Stimulated activated CD4-positive, alpha-beta T cell treated with anti-CD3 and anti-CD28 coated beads, TNF-alpha, amount 100 ng/mL, for 48 hours (primary cell): Measurements from ENCODE around the gene CFAP69.
"Not testable (repeated sequence)": the region's sequence is repeated elsewhere in the genome, so short reads cannot be mapped to it uniquely, and the experiment has no call there.

ENCODE experiments used
- DNase-seq, 3 donors: peaks; one replicate each; pipeline ENCODE4 v3.0.0-alpha.2; 2020; ENCODE audit warnings: low read depth in 3 of 3

The CFAP69 gene

GRCh38 chr7:90270431-90271178 is 25.6 kb downstream of the CFAP69 start:
- DNase-seq: no peak

- no peak for DNase-seq
These were observed 26.8 kb downstream of the CFAP69 start for GRCh38 chr7:90271753-90272152.

- no peak for DNase-seq
These were observed 27.3 kb downstream of the CFAP69 start for GRCh38 chr7:90272242-90272641.

- DNase-seq: no peak
These were observed 29.2 kb downstream of the CFAP69 start for GRCh38 chr7:90274161-90274560.

- no peak for DNase-seq
These were observed 31.2 kb downstream of the CFAP69 start for GRCh38 chr7:90276033-90276728.

- no peak for DNase-seq
These were observed 43.2 kb downstream of the CFAP69 start for GRCh38 chr7:90288154-90288553.

- no peak for DNase-seq
These were observed 45.5 kb downstream of the CFAP69 start for GRCh38 chr7:90290244-90291113.

- DNase-seq: no peak
These were observed 53.4 kb downstream of the CFAP69 start for GRCh38 chr7:90298145-90299038.

- no peak for DNase-seq
These were observed 58.3 kb downstream of the CFAP69 start for GRCh38 chr7:90303241-90303640.

GRCh38 chr7:90309872-90310271 is 64.9 kb downstream of the CFAP69 start:
- no peak for DNase-seq

- DNase-seq: no peak
These were observed 66.2 kb downstream of the CFAP69 start for GRCh38 chr7:90311175-90311574.

GRCh38 chr7:90312745-90313144 is 67.8 kb downstream of the CFAP69 start:
- no peak for DNase-seq

- DNase-seq: no peak
These were observed 68.9 kb downstream of the CFAP69 start for GRCh38 chr7:90313907-90314306.

- DNase-seq: no peak
These were observed 75.0 kb downstream of the CFAP69 start for GRCh38 chr7:90320014-90320413.

- DNase-seq: no peak
These were observed 75.4 kb downstream of the CFAP69 start for GRCh38 chr7:90320418-90320800.

GRCh38 chr7:90320801-90321494 is 76.0 kb downstream of the CFAP69 start, which contains the start of gene FAM237B:
FAM237B (minus strand) TSS chr7:90321304; CDS start chr7:90319748, 1,556 bp downstream.
- DNase-seq: no peak

GRCh38 chr7:90322837-90323236 is 77.9 kb downstream of the CFAP69 start:
- no peak for DNase-seq

GRCh38 chr7:90326500-90326899 is 81.5 kb downstream of the CFAP69 start:
- no peak for DNase-seq

- DNase-seq: no peak
These were observed 89.3 kb downstream of the CFAP69 start for GRCh38 chr7:90334193-90334843.

- DNase-seq: not testable (repeated sequence)
These were observed 90.0 kb downstream of the CFAP69 start for GRCh38 chr7:90334926-90335325.
